ENCODE results near the gene FZD2.

DNA sequence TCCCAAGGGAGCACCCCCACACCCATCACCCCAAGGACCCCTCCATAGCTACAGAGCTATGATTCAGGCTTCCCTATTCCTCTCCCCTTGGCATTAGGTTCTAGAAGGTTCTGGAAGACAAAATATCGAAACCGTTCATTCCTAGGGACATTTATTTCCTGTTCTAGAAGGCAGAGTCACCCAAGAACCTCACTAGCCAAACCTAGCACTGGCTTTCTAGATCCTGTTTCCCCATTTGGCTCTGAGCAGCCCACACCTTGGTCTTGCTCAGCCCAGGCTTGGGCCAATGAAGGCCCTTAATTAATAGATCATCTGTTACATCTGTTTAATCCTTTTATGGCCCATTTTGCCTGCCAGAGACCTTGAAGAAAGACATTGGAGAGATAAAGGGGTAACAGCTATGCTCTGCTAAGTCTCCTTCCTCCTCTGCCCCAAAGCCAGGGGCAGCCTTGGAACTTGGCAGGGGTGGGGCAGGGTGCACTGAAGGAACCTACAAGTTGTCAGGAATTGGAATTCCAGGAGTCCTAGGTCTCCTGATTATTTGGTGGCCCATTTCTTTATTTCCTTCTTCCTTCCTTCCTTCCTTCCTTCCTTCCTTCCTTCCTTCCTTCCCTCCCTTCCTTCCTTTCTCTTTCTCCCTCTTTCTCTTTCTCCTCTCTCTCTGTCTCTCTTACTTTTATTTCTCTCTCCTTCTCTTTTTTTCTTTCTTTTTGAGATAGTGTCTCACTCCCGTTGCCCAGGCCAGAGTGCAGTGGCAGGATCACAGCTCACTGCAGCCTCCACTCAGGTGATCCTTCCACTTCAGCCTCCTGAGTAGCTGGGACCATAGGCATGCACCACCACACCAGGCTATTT is 8.7 kb upstream of the FZD2 start:
- TF ChIP-seq EZH2 (IDR thresholded peaks at IDR 0.05; ENCODE audit: low read length, unreplicated experiment): no peak
- TF ChIP-seq, protein P1, sequence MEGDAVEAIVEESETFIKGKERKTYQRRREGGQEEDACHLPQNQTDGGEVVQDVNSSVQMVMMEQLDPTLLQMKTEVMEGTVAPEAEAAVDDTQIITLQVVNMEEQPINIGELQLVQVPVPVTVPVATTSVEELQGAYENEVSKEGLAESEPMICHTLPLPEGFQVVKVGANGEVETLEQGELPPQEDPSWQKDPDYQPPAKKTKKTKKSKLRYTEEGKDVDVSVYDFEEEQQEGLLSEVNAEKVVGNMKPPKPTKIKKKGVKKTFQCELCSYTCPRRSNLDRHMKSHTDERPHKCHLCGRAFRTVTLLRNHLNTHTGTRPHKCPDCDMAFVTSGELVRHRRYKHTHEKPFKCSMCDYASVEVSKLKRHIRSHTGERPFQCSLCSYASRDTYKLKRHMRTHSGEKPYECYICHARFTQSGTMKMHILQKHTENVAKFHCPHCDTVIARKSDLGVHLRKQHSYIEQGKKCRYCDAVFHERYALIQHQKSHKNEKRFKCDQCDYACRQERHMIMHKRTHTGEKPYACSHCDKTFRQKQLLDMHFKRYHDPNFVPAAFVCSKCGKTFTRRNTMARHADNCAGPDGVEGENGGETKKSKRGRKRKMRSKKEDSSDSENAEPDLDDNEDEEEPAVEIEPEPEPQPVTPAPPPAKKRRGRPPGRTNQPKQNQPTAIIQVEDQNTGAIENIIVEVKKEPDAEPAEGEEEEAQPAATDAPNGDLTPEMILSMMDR (conservative IDR thresholded peaks at IDR 0.05; ENCODE audit: low read depth, low read length): no peak
- no peak for TF ChIP-seq EZH2phosphoT487 (IDR thresholded peaks at IDR 0.05; ENCODE audit: borderline replicate concordance, low read length)

Data from PC-3 (cell line).